ENCODE measurements around the gene ZNF385C.

Gene ZNF385C

GRCh38 chr17:42088736-42089135 is 9.5 kb downstream of the ZNF385C start:
- no peak overlapping the region for H2AFZ ChIP-seq (ENCODE audit: low read length)
- no peaks in the 10 kb centered on the region for H3K9me3 ChIP-seq (replicated peaks; ENCODE audit: insufficient read depth, low read length)
- no peaks in the 10 kb centered on the region for H3K36me3 ChIP-seq (replicated peaks; ENCODE audit: insufficient read depth, low read length)
- H3K4me2 ChIP-seq (ENCODE audit: low read depth, low read length), result no peak overlapping the region
- DNase-seq, result no peak
- no peaks in the 10 kb centered on the region for H4K20me1 ChIP-seq (ENCODE audit: insufficient read depth, low read length)
- no peaks in the 10 kb centered on the region for H3K79me2 ChIP-seq (ENCODE audit: low read length)
- no peak overlapping the region for H3K9ac ChIP-seq (ENCODE audit: low read length)
- no peak overlapping the region for H3K27ac ChIP-seq (ENCODE audit: low read length)
- TF ChIP-seq EZH2phosphoT487 (IDR thresholded peaks at IDR 0.05; ENCODE audit: low read length) (no peak), EZH2 (optimal IDR thresholded peaks at IDR 0.05; ENCODE audit: low read depth, low read length) (no peak), CTCF (IDR thresholded peaks at IDR 0.05; ENCODE audit: low read length) (no peak)
- no peak overlapping the region for H3K4me3 ChIP-seq (ENCODE audit: low read length)
- no peaks in the 10 kb centered on the region for H3K4me1 ChIP-seq (ENCODE audit: low read length)
- no peaks in the 10 kb centered on the region for H3K9me2 ChIP-seq (replicated peaks; ENCODE audit: insufficient read depth, low read length)
- H3K27me3 ChIP-seq (replicated peaks; ENCODE audit: insufficient read depth, low read length), result peaks cover 12% of the 10 kb centered on the region; the same call in 1 of the 2 replicates
- no peaks in the 10 kb centered on the region for H3F3A ChIP-seq (ENCODE audit: insufficient read depth, low read length)

- DNase-seq, result no peak
- Histone ChIP-seq H3K27ac (ENCODE audit: low read length) (no peak overlapping the region), H4K20me1 (ENCODE audit: insufficient read depth, low read length) (no peaks in the 10 kb centered on the region), H3F3A (ENCODE audit: insufficient read depth, low read length) (no peaks in the 10 kb centered on the region), H3K9me2 (replicated peaks; ENCODE audit: insufficient read depth, low read length) (no peaks in the 10 kb centered on the region), H3K4me2 (ENCODE audit: low read depth, low read length) (no peak overlapping the region), H3K4me3 (ENCODE audit: low read length) (no peak overlapping the region), H3K4me1 (ENCODE audit: low read length) (no peaks in the 10 kb centered on the region), H3K79me2 (ENCODE audit: low read length) (no peaks in the 10 kb centered on the region), H3K36me3 (replicated peaks; ENCODE audit: insufficient read depth, low read length) (no peaks in the 10 kb centered on the region), H2AFZ (ENCODE audit: low read length) (no peak overlapping the region), H3K27me3 (replicated peaks; ENCODE audit: insufficient read depth, low read length) (peaks cover 12% of the 10 kb centered on the region; the same call in 1 of the 2 replicates), H3K9me3 (replicated peaks; ENCODE audit: insufficient read depth, low read length) (no peaks in the 10 kb centered on the region), H3K9ac (ENCODE audit: low read length) (no peak overlapping the region)
- TF ChIP-seq CTCF (IDR thresholded peaks at IDR 0.05; ENCODE audit: low read length) (no peak), EZH2phosphoT487 (IDR thresholded peaks at IDR 0.05; ENCODE audit: low read length) (no peak), EZH2 (optimal IDR thresholded peaks at IDR 0.05; ENCODE audit: low read depth, low read length) (no peak)
Observed at GRCh38 chr17:42087736-42088705, 10.3 kb downstream of the ZNF385C start.

GRCh38 chr17:42087042-42087701 is 11.1 kb downstream of the ZNF385C start:
- Histone ChIP-seq H4K20me1 (ENCODE audit: insufficient read depth, low read length) (no peaks in the 10 kb centered on the region), H3K4me2 (ENCODE audit: low read depth, low read length) (no peak overlapping the region)
- TF ChIP-seq EZH2phosphoT487 (IDR thresholded peaks at IDR 0.05; ENCODE audit: low read length) (no peak), CTCF (IDR thresholded peaks at IDR 0.05; ENCODE audit: low read length) (no peak), EZH2 (optimal IDR thresholded peaks at IDR 0.05; ENCODE audit: low read depth, low read length) (no peak)

More at GRCh38 chr17:42087042-42087701, 11.1 kb downstream of the ZNF385C start:
- Histone ChIP-seq H3K36me3 (replicated peaks; ENCODE audit: insufficient read depth, low read length) (no peaks in the 10 kb centered on the region), H3K27ac (ENCODE audit: low read length) (no peak overlapping the region), H3K9me3 (replicated peaks; ENCODE audit: insufficient read depth, low read length) (no peaks in the 10 kb centered on the region), H3K4me3 (ENCODE audit: low read length) (no peak overlapping the region), H2AFZ (ENCODE audit: low read length) (no peak overlapping the region), H3K4me1 (ENCODE audit: low read length) (no peaks in the 10 kb centered on the region), H3K79me2 (ENCODE audit: low read length) (no peaks in the 10 kb centered on the region), H3K27me3 (replicated peaks; ENCODE audit: insufficient read depth, low read length) (peaks cover 12% of the 10 kb centered on the region; the same call in 1 of the 2 replicates), H3K9ac (ENCODE audit: low read length) (no peak overlapping the region), H3K9me2 (replicated peaks; ENCODE audit: insufficient read depth, low read length) (no peaks in the 10 kb centered on the region), H3F3A (ENCODE audit: insufficient read depth, low read length) (no peaks in the 10 kb centered on the region)
- DNase-seq, result no peak

Data from MM.1S (cell line).